Choroid plexus epithelial cell (primary cell): ENCODE data around the gene ANKH.
A peak's percentile ranks its signal among the peaks of the same experiment; 100 is the strongest.

Experiments
- DNase-seq: peaks from one replicate; pipeline ENCODE4 v3.0.0-alpha.2; 2010; ENCODE audit warnings: low read depth
- H3K4me3 ChIP-seq: 2 replicates; pipeline ENCODE4 v1.5.1; 2011; ENCODE audit warnings: low read depth, mild to moderate bottlenecking, control low read depth, low read length, moderate library complexity
- CTCF ChIP-seq: conservative IDR thresholded peaks from 2 replicates; pipeline ENCODE4 v1.5.1; 2011; ENCODE audit warnings: low read depth, mild to moderate bottlenecking, control low read depth, inconsistent platforms, low read length, moderate library complexity

Gene ANKH

GRCh38 chr5:14729448-14730385 lies 141.9 kb downstream of the ANKH start:
- no peak for TF ChIP-seq CTCF
- no peak overlapping the region for H3K4me3 ChIP-seq
- DNase-seq: no peak

- no peak overlapping the region for H3K4me3 ChIP-seq
- DNase-seq: no peak
- no peak for TF ChIP-seq CTCF
These were observed 143.1 kb downstream of the ANKH start for GRCh38 chr5:14728459-14728938.

- DNase-seq: no peak
- no peak for TF ChIP-seq CTCF
- no peak overlapping the region for H3K4me3 ChIP-seq
These were observed 143.6 kb downstream of the ANKH start for GRCh38 chr5:14727928-14728458.

- H3K4me3 ChIP-seq: no peak overlapping the region
- peak; percentile 99 for TF ChIP-seq CTCF
- peak; percentile 91 for DNase-seq
These were observed 144.1 kb downstream of the ANKH start for GRCh38 chr5:14727428-14727865.

GRCh38 chr5:14726066-14726838 lies 145.3 kb downstream of the ANKH start:
- H3K4me3 ChIP-seq: no peak overlapping the region
- no peak for TF ChIP-seq CTCF
- DNase-seq: peak; percentile 73

- no peak for DNase-seq
- TF ChIP-seq CTCF: no peak
- no peak overlapping the region for H3K4me3 ChIP-seq
These were observed 146.9 kb downstream of the ANKH start for GRCh38 chr5:14724633-14725032.
